ENCODE measurements around the gene CDYL2.

CDYL2 gene

DNA sequence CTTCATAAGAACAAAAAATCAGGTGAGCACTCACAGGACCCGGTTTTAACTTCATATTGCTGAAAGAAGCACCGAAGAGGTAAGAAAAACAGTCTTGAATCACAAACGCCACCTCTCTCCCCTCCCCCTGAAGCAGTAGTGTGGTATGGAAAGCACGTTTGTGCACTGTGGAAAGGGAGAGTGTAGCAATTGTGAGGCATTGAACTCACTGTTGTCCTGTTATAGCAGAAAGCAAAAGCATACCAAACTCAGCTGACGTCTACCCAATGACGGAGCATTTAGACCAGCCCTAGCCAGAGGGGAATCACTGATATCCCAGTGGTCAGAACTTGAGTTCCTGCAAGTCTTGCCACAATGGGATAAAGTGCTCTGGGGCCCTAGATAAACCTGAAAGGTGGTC lies 164.8 kb downstream of the CDYL2 start:
- Histone ChIP-seq H3K27me3 (ENCODE audit: control insufficient read depth in 1 of 2, insufficient read depth in 2 of 2, low read length in 2 of 2) (no peaks in the 10 kb centered on the region), H3K36me3 (ENCODE audit: control insufficient read depth in 2 of 2, insufficient read depth in 2 of 2, low read length in 2 of 2) (no peaks in the 10 kb centered on the region), H3K4me3 (ENCODE audit: low read length in 2 of 2) (no peak overlapping the region), H3K4me1 (ENCODE audit: control insufficient read depth, insufficient read depth, low read length) (no peaks in the 10 kb centered on the region), H3K9ac (ENCODE audit: low read length in 2 of 2) (no peak overlapping the region), H3K27ac (ENCODE audit: low read length) (no peak overlapping the region), H3K9me3 (ENCODE audit: control insufficient read depth in 2 of 2, low read length in 2 of 2) (peaks cover 0 to 3% of the 10 kb centered on the region in 2 donors)

DNA sequence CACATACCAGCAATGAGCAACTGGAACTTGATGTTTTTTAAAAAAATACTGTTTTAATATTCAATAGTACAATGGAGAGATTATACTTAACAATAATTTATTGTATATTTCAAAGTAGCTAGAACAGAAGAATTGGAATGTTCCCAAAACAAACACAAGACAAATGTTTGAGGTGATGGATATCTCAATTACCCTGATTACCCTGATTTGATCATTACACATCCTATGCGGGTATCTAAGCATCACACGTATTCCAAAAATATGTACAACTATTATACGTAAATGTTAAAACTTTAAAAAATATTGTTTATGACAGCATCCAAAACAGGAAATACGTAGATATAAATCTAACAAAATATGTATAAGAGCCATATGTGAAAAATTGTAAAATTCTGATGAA lies 166.8 kb downstream of the CDYL2 start:
- Histone ChIP-seq H3K4me1 (ENCODE audit: control insufficient read depth, insufficient read depth, low read length) (no peaks in the 10 kb centered on the region), H3K27ac (ENCODE audit: low read length) (no peak overlapping the region), H3K9ac (ENCODE audit: low read length in 2 of 2) (no peak overlapping the region), H3K4me3 (ENCODE audit: low read length in 2 of 2) (no peak overlapping the region), H3K36me3 (ENCODE audit: control insufficient read depth in 2 of 2, insufficient read depth in 2 of 2, low read length in 2 of 2) (no peaks in the 10 kb centered on the region), H3K9me3 (ENCODE audit: control insufficient read depth in 2 of 2, low read length in 2 of 2) (peaks cover 3 to 5% of the 10 kb centered on the region in 2 donors), H3K27me3 (ENCODE audit: control insufficient read depth in 1 of 2, insufficient read depth in 2 of 2, low read length in 2 of 2) (no peaks in the 10 kb centered on the region)

DNA sequence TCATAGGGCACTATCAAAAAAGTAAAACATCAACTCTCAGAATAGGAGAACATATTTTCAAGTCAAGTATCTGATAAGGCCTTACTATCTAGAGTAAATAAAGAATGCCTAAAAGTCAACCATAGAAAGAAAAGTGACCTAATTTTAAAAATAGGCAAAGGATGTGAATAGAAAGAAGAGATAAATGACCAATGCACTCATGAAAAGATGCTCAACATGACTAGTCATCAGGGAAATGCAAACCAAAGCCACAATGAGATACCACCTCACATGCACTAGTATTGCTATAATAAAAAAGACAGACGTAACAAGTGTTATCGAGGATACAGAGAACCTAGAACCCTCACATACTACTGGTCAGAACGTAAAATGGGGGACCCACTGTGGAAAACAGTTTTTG lies 172.8 kb downstream of the CDYL2 start:
- Histone ChIP-seq H3K4me3 (ENCODE audit: low read length in 2 of 2) (no peak overlapping the region), H3K36me3 (ENCODE audit: control insufficient read depth in 2 of 2, insufficient read depth in 2 of 2, low read length in 2 of 2) (no peaks in the 10 kb centered on the region), H3K27ac (ENCODE audit: low read length) (no peak overlapping the region), H3K9me3 (ENCODE audit: control insufficient read depth in 2 of 2, low read length in 2 of 2) (peaks cover 3 to 6% of the 10 kb centered on the region in 2 donors), H3K4me1 (ENCODE audit: control insufficient read depth, insufficient read depth, low read length) (no peaks in the 10 kb centered on the region), H3K9ac (ENCODE audit: low read length in 2 of 2) (no peak overlapping the region), H3K27me3 (ENCODE audit: control insufficient read depth in 1 of 2, insufficient read depth in 2 of 2, low read length in 2 of 2) (no peaks in the 10 kb centered on the region)

DNA sequence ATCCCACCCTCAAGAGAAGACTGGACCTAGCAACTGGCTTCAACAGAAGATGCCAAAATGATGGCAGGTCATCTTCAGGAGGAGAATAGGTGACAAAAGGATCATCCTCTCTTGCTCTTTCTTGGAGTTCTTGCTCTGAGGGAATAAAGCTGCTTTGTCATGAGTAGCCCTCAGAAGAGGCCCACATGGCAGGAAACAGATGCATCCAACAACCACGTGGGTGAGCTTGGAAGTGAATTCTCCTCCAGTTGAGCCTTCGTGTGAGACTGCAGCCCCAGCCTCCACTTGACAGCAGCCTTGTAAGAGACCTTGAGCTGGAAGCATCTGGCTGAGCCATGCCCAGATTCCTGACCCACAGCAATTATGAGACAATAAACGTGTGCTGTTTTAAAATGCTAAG lies 176.1 kb downstream of the CDYL2 start:
- H3K9me3 ChIP-seq (ENCODE audit: control insufficient read depth in 2 of 2, low read length in 2 of 2), result peaks cover 6 to 9% of the 10 kb centered on the region in 2 donors
- no peaks in the 10 kb centered on the region for H3K36me3 ChIP-seq (ENCODE audit: control insufficient read depth in 2 of 2, insufficient read depth in 2 of 2, low read length in 2 of 2)

DNA sequence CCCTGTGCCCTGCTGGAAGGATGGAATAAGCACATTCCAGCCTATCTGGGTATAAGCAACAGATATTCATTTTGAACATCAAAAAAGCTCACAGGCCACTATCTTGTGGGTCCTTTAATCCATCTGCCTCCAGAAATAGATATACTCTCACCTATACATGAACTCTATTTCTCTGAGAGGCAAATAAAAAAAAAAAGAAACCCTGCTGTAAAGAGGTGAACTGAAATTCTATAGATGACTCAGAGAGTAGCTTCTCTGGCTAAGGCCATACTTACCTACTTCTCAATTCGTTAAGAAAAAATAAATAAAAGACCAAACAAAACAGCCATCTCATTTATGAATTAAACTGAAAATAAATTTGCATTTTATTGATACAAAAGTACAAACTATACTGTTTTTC lies 177.3 kb downstream of the CDYL2 start:
- Histone ChIP-seq H3K27ac (ENCODE audit: low read length) (no peak overlapping the region), H3K4me3 (ENCODE audit: low read length in 2 of 2) (no peak overlapping the region), H3K4me1 (ENCODE audit: control insufficient read depth, insufficient read depth, low read length) (no peaks in the 10 kb centered on the region), H3K36me3 (ENCODE audit: control insufficient read depth in 2 of 2, insufficient read depth in 2 of 2, low read length in 2 of 2) (no peaks in the 10 kb centered on the region), H3K9ac (ENCODE audit: low read length in 2 of 2) (no peak overlapping the region), H3K9me3 (ENCODE audit: control insufficient read depth in 2 of 2, low read length in 2 of 2) (peaks cover 4 to 6% of the 10 kb centered on the region in 2 donors), H3K27me3 (ENCODE audit: control insufficient read depth in 1 of 2, insufficient read depth in 2 of 2, low read length in 2 of 2) (no peaks in the 10 kb centered on the region)

More for the DNA sequence above, 176.1 kb downstream of the CDYL2 start:
- Histone ChIP-seq H3K9ac (ENCODE audit: low read length in 2 of 2) (no peak overlapping the region), H3K4me1 (ENCODE audit: control insufficient read depth, insufficient read depth, low read length) (no peaks in the 10 kb centered on the region), H3K27me3 (ENCODE audit: control insufficient read depth in 1 of 2, insufficient read depth in 2 of 2, low read length in 2 of 2) (no peaks in the 10 kb centered on the region), H3K4me3 (ENCODE audit: low read length in 2 of 2) (no peak overlapping the region), H3K27ac (ENCODE audit: low read length) (no peak overlapping the region)

DNA sequence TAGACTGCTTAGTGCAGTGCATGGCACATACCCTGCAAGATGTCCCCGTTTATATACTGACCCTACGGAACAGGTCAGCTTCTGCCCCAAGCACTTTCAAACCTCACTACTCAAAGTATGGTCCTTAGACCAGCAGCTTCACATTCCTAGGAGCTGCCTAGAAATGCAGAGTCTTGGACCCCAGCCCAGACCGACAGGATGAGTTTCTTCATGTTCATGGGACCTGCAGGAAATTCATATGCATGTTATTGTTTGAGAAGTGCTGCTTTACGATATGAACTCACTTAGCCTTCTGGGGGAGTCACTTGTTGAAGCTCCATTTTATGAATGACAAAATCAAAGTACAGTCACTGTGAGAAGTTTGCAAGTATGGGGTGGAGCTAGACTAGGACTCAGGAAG lies 181.0 kb downstream of the CDYL2 start:
- no peaks in the 10 kb centered on the region for H3K4me1 ChIP-seq (ENCODE audit: control insufficient read depth, insufficient read depth, low read length)
- H3K27ac ChIP-seq (ENCODE audit: low read length), result no peak overlapping the region
- H3K4me3 ChIP-seq (ENCODE audit: low read length in 2 of 2), result no peak overlapping the region
- H3K36me3 ChIP-seq (ENCODE audit: control insufficient read depth in 2 of 2, insufficient read depth in 2 of 2, low read length in 2 of 2), result no peaks in the 10 kb centered on the region
- H3K9ac ChIP-seq (ENCODE audit: low read length in 2 of 2), result no peak overlapping the region
- H3K27me3 ChIP-seq (ENCODE audit: control insufficient read depth in 1 of 2, insufficient read depth in 2 of 2, low read length in 2 of 2), result no peaks in the 10 kb centered on the region
- H3K9me3 ChIP-seq (ENCODE audit: control insufficient read depth in 2 of 2, low read length in 2 of 2), result peaks cover 4 to 5% of the 10 kb centered on the region in 2 donors

DNA sequence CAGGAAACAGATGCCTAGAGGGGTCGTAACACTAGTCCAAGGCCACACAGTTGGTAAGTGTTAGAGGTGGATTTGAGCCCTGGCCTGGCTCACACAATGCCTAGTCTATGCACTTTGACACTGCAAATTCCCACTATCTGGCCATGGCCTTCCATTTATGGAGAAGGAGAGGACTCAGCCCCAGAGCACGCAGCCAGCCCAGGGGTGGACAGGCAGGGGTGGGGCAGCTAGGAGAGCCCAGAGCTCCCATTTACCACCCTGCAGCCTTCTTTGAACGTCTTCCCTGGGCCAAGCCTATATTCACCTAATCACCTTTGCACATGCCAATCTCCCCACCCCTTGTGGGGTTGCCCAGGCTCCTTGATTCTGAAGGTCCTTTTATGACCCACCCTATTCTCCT lies 182.4 kb downstream of the CDYL2 start:
- H3K9me3 ChIP-seq (ENCODE audit: control insufficient read depth in 2 of 2, low read length in 2 of 2), result peaks cover 4 to 6% of the 10 kb centered on the region in 2 donors
- no peaks in the 10 kb centered on the region for H3K27me3 ChIP-seq (ENCODE audit: control insufficient read depth in 1 of 2, insufficient read depth in 2 of 2, low read length in 2 of 2)
- no peaks in the 10 kb centered on the region for H3K36me3 ChIP-seq (ENCODE audit: control insufficient read depth in 2 of 2, insufficient read depth in 2 of 2, low read length in 2 of 2)
- H3K4me3 ChIP-seq (ENCODE audit: low read length in 2 of 2), result no peak overlapping the region
- no peak overlapping the region for H3K9ac ChIP-seq (ENCODE audit: low read length in 2 of 2)
- H3K27ac ChIP-seq (ENCODE audit: low read length), result no peak overlapping the region
- no peaks in the 10 kb centered on the region for H3K4me1 ChIP-seq (ENCODE audit: control insufficient read depth, insufficient read depth, low read length)

DNA sequence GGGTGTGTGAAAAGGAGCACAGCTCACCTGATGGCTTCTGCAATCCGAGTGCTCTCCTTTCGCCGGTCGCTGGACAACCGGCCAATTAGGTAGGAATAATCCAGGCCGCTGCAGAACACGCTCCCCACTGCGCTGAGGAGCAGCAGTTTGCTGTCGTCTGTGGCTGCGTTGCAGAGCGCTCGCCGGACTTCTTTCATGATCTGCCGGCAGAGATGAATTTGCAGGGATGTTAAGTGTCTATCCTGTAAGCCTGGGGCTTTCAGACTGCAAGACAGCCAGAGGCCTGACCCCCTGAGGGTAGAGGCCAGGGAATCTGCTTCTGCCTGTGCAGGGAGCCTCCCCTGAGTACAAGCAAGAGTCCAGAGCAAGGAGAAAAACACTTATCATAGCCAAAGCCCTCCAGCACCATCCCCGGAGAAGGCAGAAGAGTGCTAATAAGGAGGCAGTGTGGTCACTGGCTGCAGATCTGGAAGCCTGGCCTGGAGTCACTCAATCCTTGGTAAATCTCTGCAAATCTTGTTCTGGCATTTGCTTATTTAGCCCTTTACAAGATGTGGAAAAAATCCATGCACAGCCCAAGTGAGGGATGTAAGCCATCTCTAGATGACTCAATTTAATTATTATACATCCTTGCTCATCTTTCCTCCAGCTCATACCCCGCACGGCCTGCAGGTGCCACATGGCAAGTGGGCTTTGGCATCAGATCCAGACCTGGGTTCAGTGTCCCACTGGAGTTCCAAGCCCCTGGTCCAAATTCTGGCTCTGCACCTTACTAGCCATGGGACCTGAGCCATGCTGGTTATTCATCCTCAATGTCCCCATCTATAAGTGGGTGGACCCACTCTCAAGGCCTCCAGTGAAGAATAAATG lies 183.4 kb downstream of the CDYL2 start:
- no peaks in the 10 kb centered on the region for H3K4me1 ChIP-seq (ENCODE audit: control insufficient read depth, insufficient read depth, low read length)
- H3K27ac ChIP-seq (ENCODE audit: low read length), result no peak overlapping the region
- no peaks in the 10 kb centered on the region for H3K36me3 ChIP-seq (ENCODE audit: control insufficient read depth in 2 of 2, insufficient read depth in 2 of 2, low read length in 2 of 2)
- peaks cover 4 to 6% of the 10 kb centered on the region in 2 donors for H3K9me3 ChIP-seq (ENCODE audit: control insufficient read depth in 2 of 2, low read length in 2 of 2)
- no peaks in the 10 kb centered on the region for H3K27me3 ChIP-seq (ENCODE audit: control insufficient read depth in 1 of 2, insufficient read depth in 2 of 2, low read length in 2 of 2)
- no peak overlapping the region for H3K9ac ChIP-seq (ENCODE audit: low read length in 2 of 2)
- H3K4me3 ChIP-seq (ENCODE audit: low read length in 2 of 2), result no peak overlapping the region

DNA sequence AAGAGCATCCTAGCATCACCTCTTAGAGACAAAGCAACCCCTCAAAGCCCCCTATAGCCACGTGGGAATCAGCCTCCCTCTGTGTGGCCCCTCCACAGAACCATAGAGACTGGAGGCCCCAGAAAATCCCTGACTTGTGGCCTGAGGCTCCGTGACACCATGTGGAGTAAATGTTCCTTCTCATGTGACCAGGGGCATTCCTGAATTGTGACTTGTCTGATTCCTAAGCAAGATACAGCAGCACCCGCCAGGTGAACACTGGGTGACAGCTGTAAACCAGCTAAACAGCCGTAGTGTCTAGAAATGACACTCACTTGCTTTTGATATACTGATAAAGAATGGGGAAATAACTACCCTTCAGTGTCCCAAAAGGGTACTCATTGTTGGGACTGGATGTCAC lies 184.6 kb downstream of the CDYL2 start:
- H3K4me3 ChIP-seq (ENCODE audit: low read length in 2 of 2), result no peak overlapping the region
- no peaks in the 10 kb centered on the region for H3K27me3 ChIP-seq (ENCODE audit: control insufficient read depth in 1 of 2, insufficient read depth in 2 of 2, low read length in 2 of 2)
- H3K9me3 ChIP-seq (ENCODE audit: control insufficient read depth in 2 of 2, low read length in 2 of 2), result peaks cover 0 to 4% of the 10 kb centered on the region in 2 donors
- no peaks in the 10 kb centered on the region for H3K4me1 ChIP-seq (ENCODE audit: control insufficient read depth, insufficient read depth, low read length)
- H3K27ac ChIP-seq (ENCODE audit: low read length), result no peak overlapping the region
- no peak overlapping the region for H3K9ac ChIP-seq (ENCODE audit: low read length in 2 of 2)
- no peaks in the 10 kb centered on the region for H3K36me3 ChIP-seq (ENCODE audit: control insufficient read depth in 2 of 2, insufficient read depth in 2 of 2, low read length in 2 of 2)

DNA sequence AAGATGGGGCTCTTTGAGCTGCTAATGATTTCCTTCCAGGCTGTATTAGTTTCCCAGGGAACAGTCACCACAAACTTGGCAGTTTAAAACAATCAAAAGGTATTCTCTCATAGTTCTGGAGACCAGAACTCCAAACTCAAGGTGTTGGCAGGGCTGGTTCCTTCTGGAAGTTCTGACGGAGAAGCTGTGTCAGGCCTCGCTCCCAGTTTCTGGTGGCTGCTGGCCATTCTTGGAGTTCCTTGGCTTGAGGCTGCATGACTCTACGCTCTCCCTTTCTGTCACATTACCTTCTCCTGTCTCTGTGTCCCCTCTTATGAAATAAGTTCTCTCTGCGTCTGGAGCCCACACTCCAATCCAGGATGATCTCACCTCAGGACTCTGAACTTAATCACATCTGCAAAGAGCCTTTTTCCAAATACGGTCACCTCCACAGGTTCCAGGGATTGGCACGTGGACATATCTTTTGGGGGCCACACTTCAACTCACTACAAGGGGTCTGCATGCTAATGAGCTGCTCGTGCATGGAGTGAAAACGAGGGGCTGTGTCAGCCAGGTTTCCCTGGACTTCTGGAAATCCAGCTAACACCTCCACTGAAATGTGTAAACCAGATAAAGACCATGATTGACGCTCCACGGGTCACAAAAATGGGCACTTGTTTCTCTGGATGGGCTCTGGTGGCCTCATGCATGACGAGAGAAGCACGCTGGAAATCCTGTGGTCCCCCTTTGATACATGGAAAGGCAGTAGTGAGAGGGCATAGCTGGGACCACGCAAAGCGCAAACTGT lies 185.3 kb downstream of the CDYL2 start:
- H3K9me3 ChIP-seq (ENCODE audit: control insufficient read depth in 2 of 2, low read length in 2 of 2), result peaks cover 0 to 6% of the 10 kb centered on the region in 2 donors
- H3K27me3 ChIP-seq (ENCODE audit: control insufficient read depth in 1 of 2, insufficient read depth in 2 of 2, low read length in 2 of 2), result no peaks in the 10 kb centered on the region
- no peak overlapping the region for H3K27ac ChIP-seq (ENCODE audit: low read length)
- H3K36me3 ChIP-seq (ENCODE audit: control insufficient read depth in 2 of 2, insufficient read depth in 2 of 2, low read length in 2 of 2), result no peaks in the 10 kb centered on the region
- H3K4me3 ChIP-seq (ENCODE audit: low read length in 2 of 2), result no peak overlapping the region
- no peak overlapping the region for H3K9ac ChIP-seq (ENCODE audit: low read length in 2 of 2)
- no peaks in the 10 kb centered on the region for H3K4me1 ChIP-seq (ENCODE audit: control insufficient read depth, insufficient read depth, low read length)

DNA sequence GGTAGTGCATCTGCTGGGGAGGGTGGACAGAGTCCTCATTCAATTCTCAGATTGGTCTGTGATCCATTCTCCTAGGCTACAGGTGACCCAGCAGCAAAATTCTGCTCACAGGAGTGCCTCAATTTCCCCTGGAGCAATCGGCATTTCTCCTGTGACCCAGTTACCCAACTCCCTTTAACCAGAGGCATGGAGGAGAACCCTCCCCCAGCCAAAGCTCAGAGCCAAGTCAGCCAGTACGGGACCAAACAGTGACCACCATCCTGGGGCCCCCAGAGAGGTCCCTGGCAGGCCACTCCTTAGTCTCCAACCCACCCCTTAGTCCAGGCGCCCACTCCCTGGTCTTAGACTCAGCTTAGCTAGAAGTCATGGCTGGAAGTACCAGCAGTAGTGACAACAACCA lies 188.0 kb downstream of the CDYL2 start:
- Histone ChIP-seq H3K4me1 (ENCODE audit: control insufficient read depth, insufficient read depth, low read length) (no peaks in the 10 kb centered on the region), H3K9ac (ENCODE audit: low read length in 2 of 2) (no peak overlapping the region), H3K4me3 (ENCODE audit: low read length in 2 of 2) (no peak overlapping the region), H3K9me3 (ENCODE audit: control insufficient read depth in 2 of 2, low read length in 2 of 2) (peaks cover 0 to 10% of the 10 kb centered on the region in 2 donors), H3K27ac (ENCODE audit: low read length) (no peak overlapping the region), H3K36me3 (ENCODE audit: control insufficient read depth in 2 of 2, insufficient read depth in 2 of 2, low read length in 2 of 2) (peaks cover 0 to 2% of the 10 kb centered on the region in 2 donors), H3K27me3 (ENCODE audit: control insufficient read depth in 1 of 2, insufficient read depth in 2 of 2, low read length in 2 of 2) (no peaks in the 10 kb centered on the region)
